HAP-1 (cell line): ENCODE results near the gene MMP25.

Source experiments
- DNase-seq, 2 experiments: peaks; one replicate each; pipeline ENCODE4 v3.0.0-alpha.2; 2016 to 2020; ENCODE audit warnings: low spot score in 2 of 2
- H3K27me3 ChIP-seq: fragments of 250-450 bp; sonication (Bioruptor Pico); 2 replicates; pipeline ENCODE4 v1.5.1; 2020; ENCODE audit warnings: low read depth, mild to moderate bottlenecking, moderate library complexity
- H3K36me3 ChIP-seq: fragments of 250-450 bp; sonication (Bioruptor Pico); replicated peaks from 2 replicates; pipeline ENCODE4 v1.5.1; 2020; ENCODE audit warnings: mild to moderate bottlenecking
- H3K4me1 ChIP-seq: fragments of 250-450 bp; sonication (Bioruptor Pico); 2 replicates; pipeline ENCODE4 v1.5.1; 2020; ENCODE audit warnings: mild to moderate bottlenecking
- H3K4me3 ChIP-seq: fragments of 250-450 bp; sonication (Bioruptor Pico); 2 replicates; pipeline ENCODE4 v1.5.1; 2020; ENCODE audit warnings: mild to moderate bottlenecking, moderate library complexity
- H3K9me3 ChIP-seq: fragments of 250-450 bp; sonication (Bioruptor Pico); 2 replicates; pipeline ENCODE4 v1.5.1; 2020; ENCODE audit warnings: mild to moderate bottlenecking, moderate library complexity
- in situ Hi-C: fragments of 300-500 bp; cut with MboI; formaldehyde crosslinking; loops from 3 replicates; pipeline ENCODE4 v1.14.3; 2020; ENCODE audit warnings: low sequenced_read_pairs, inconsistent platforms, mixed read lengths

Gene MMP25

DNA sequence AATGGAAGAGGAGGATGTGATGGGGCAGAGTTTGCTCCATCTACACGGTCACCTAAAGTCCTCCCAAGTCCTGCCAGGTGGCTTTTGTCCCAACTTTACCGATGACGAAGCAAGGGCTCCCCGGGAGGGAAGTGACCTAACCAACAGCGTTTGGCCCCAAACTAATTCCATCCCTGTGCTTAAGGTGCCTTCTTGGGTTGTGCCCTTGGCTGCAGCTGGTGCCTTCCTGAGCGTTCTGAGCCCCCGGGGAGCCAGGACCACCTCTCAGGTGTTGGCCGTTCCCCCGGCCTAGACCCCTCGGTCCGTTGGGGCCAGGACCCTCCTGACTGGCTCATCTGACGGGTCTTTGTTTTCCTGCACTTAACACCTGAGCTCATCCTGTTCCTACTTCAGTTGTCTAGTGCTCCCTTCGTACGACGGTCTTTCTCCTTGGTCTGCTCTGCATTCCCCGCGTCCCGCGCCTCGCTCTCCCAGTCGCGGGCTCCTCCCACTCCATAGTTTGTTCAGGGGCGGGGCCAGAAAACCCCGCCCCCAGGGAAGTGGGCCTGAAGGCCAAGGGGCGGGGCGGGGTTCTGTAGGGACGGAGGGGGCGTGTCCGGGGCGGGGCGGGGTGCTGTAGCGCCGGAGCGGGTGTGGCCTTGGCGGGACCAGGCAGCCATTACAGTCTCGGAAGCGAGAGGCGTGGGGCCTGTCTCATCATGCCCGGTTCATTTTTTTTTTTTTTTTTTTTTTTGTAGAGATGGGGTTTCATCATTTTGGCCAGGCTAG lies 53.6 kb downstream of the MMP25 start:
- Histone ChIP-seq H3K36me3 (no peaks in the 10 kb centered on the region), H3K27me3 (no peaks in the 10 kb centered on the region), H3K4me1 (peaks cover 22% of the 10 kb centered on the region), H3K4me3 (no peak overlapping the region), H3K9me3 (no peaks in the 10 kb centered on the region)
- peak; percentile 86 to 98 for DNase-seq
- in situ Hi-C loops: loop anchor here (5.0 kb wide), 1 partner anchor 47 kb away; no protein-coding TSS in a partner anchor

DNA sequence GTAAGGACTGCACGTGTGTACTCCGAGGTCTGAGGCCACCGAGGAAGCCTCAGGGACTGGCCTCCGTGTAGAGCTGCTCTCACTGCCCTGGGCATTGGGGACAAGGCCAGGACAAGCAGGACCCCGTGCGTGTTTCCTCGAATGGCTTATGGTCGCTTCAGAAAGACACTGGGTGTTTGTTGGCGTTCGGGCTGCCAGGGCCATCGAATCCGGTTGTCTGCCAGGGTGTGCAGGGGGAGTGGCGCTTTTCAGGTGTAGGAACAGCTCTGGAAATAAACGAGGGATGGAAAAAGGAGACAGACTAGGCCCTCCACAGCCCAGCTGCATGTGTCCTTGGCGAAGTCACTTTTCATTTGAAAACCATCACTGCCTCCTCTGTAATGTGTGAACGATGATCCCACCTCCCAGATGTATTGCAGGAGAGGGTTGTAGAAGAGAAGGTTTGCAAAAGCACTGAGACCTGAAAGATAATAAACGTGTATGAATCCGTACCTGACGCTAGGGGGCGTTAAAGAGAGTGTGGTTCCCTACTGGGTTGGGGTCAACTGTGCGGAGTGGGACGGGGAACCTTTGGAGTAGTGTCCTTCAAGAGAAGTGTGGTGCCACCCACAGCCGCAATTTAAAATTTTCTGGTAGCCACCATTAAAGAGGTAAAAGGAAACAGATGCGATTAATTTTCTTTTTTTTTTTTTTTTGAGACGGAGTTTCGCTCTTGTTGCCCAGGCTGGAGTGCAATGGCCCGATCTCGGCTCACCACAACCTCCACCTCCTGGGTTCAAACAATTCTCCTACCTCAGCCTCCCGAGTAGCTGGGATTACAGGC lies 54.9 kb downstream of the MMP25 start:
- Histone ChIP-seq H3K36me3 (no peaks in the 10 kb centered on the region), H3K27me3 (no peaks in the 10 kb centered on the region), H3K4me1 (peaks cover 28% of the 10 kb centered on the region), H3K9me3 (no peaks in the 10 kb centered on the region), H3K4me3 (no peak overlapping the region)
- peak; percentile 42 to 75 for DNase-seq
- in situ Hi-C loops: no loop called here

DNA sequence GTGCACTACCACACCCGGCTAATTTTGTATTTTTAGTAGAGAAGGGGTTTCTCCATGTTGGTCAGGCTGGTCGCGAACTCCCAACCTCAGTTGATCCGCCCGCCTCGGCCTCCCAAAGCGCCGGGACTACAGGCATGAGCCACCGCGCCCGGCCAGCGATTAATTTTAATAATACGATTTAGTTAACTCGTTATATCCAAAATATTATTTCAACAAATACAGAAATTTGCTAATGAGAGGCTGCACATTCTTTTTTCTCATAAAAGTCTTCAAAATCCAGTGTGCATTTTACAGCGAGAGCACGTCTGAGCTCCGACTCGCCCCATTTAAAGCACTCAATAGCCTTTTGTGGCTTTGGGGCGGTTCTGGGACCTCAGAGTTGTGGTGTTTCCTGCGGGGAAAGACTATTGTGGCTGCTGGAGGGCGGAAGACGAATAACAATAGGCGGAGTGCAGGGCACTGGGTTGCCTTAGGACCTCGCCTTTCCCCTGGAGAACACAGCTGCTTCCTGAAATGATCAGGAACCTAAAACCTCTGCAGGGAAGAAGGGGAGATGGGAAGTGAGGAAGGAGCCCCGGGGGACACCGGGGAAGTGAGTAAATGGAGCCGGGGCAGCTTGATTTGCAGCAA lies 55.6 kb downstream of the MMP25 start:
- Histone ChIP-seq H3K36me3 (no peaks in the 10 kb centered on the region), H3K4me1 (peaks cover 28% of the 10 kb centered on the region), H3K27me3 (no peaks in the 10 kb centered on the region), H3K4me3 (peak overlapping the region; percentile 7; the same call in 1 of the 2 replicates), H3K9me3 (no peaks in the 10 kb centered on the region)
- DNase-seq: peak; percentile 87 to 92
- in situ Hi-C loops: no loop called here

GRCh38 chr16:3106205-3106928 lies 60.0 kb downstream of the MMP25 start:
- Histone ChIP-seq H3K9me3 (no peaks in the 10 kb centered on the region), H3K4me3 (peak overlapping the region; percentile 58), H3K27me3 (no peaks in the 10 kb centered on the region), H3K36me3 (no peaks in the 10 kb centered on the region), H3K4me1 (peaks cover 14% of the 10 kb centered on the region)
- in situ Hi-C loops: no loop called here
- DNase-seq: peak; percentile 81 to 96
